ENCODE data around the gene PGAP6.

- TF ChIP-seq BHLHE40 (IDR thresholded peaks at IDR 0.05; ENCODE audit: low read depth, low read length): no peak
- TF ChIP-seq POLR2A (IDR thresholded peaks at IDR 0.05; ENCODE audit: low read depth, low read length): no peak
- TF ChIP-seq, protein P1, sequence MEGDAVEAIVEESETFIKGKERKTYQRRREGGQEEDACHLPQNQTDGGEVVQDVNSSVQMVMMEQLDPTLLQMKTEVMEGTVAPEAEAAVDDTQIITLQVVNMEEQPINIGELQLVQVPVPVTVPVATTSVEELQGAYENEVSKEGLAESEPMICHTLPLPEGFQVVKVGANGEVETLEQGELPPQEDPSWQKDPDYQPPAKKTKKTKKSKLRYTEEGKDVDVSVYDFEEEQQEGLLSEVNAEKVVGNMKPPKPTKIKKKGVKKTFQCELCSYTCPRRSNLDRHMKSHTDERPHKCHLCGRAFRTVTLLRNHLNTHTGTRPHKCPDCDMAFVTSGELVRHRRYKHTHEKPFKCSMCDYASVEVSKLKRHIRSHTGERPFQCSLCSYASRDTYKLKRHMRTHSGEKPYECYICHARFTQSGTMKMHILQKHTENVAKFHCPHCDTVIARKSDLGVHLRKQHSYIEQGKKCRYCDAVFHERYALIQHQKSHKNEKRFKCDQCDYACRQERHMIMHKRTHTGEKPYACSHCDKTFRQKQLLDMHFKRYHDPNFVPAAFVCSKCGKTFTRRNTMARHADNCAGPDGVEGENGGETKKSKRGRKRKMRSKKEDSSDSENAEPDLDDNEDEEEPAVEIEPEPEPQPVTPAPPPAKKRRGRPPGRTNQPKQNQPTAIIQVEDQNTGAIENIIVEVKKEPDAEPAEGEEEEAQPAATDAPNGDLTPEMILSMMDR (conservative IDR thresholded peaks at IDR 0.05; ENCODE audit: low read depth, low read length): no peak
- no peak for TF ChIP-seq CEBPB (IDR thresholded peaks at IDR 0.05; ENCODE audit: low read depth, low read length)
- no peak for TF ChIP-seq MAFK (IDR thresholded peaks at IDR 0.05; ENCODE audit: low read depth, low read length)
- TF ChIP-seq RFX5 (IDR thresholded peaks at IDR 0.05; ENCODE audit: low read depth, low read length): no peak
- no peak for TF ChIP-seq NFE2L2 (IDR thresholded peaks at IDR 0.05; ENCODE audit: low read depth, low read length)
- TF ChIP-seq MXI1 (IDR thresholded peaks at IDR 0.05; ENCODE audit: borderline replicate concordance, low read depth, low read length): no peak
- no peak for TF ChIP-seq RAD21 (IDR thresholded peaks at IDR 0.05; ENCODE audit: low read length)
Observed at GRCh38 chr16:410516-411178, 28.9 kb upstream of the PGAP6 start.
